WTC11 (cell line): ENCODE measurements around the gene IPO13. TPM values are rescaled to one million over a fixed set of nuclear protein-coding genes. Genes with fewer than 3 reads are reported as not detected.
A peak's percentile ranks its signal among the peaks of the same experiment; 100 is the strongest.

Experiments used
- ATAC-seq: fragments of 200-7000 bp; cut with Tn5 transposase; 2 replicates; pipeline ENCODE4 v1.10.0; 2021; ENCODE audit warnings: mild to moderate bottlenecking, moderate library complexity
- CTCF ChIA-PET: fragments of 300-600 bp; sonication (Branson Sonifier 250); formaldehyde crosslinking; loops from one replicate; lab custom pipeline; 2021; ENCODE audit warnings: antibody characterized with exemption; lab: Charles Lee
- POLR2A ChIA-PET: fragments of 350-600 bp; sonication (Branson Sonifier 250); formaldehyde crosslinking; loops from one replicate; lab custom pipeline; 2021; ENCODE audit warnings: antibody characterized with exemption; lab: Charles Lee
- DNase-seq: peaks from one replicate; pipeline ENCODE4 v3.0.0; 2021; ENCODE audit warnings: low spot score
- H3K27ac Mint-ChIP-seq: 2 replicates; pipeline ENCODE4 v1.8.0; 2021; ENCODE audit warnings: mixed read lengths
- H3K27me3 Mint-ChIP-seq: 2 replicates; pipeline ENCODE4 v1.8.0; 2021; ENCODE audit warnings: low read depth, mild to moderate bottlenecking, moderate library complexity, mixed read lengths
- H3K36me3 Mint-ChIP-seq: 2 replicates; pipeline ENCODE4 v1.8.0; 2021; ENCODE audit warnings: mixed read lengths
- H3K4me1 Mint-ChIP-seq: 2 replicates; pipeline ENCODE4 v1.8.0; 2022; ENCODE audit warnings: mixed read lengths
- H3K4me3 Mint-ChIP-seq: 2 replicates; pipeline ENCODE4 v1.8.0; 2021; ENCODE audit warnings: mild to moderate bottlenecking, moderate library complexity, mixed read lengths
- H3K9me3 Mint-ChIP-seq: 2 replicates; pipeline ENCODE4 v1.8.0; 2021; ENCODE audit warnings: mixed read lengths
- ARID4B ChIP-seq: sonication (generic); formaldehyde crosslinking; IDR thresholded peaks from 2 replicates; pipeline ENCODE4 v1.8.0; 2023; ENCODE audit warnings: missing genetic modification reagents, mild to moderate bottlenecking, borderline replicate concordance
- ATF3 ChIP-seq: sonication (generic); formaldehyde crosslinking; conservative IDR thresholded peaks from 2 replicates; pipeline ENCODE4 v1.8.1; 2022; ENCODE audit warnings: mild to moderate bottlenecking, missing genetic modification reagents
- CREB1 ChIP-seq: sonication (generic); formaldehyde crosslinking; IDR thresholded peaks from 2 replicates; pipeline ENCODE4 v1.8.0; 2023; ENCODE audit warnings: mild to moderate bottlenecking, missing genetic modification reagents
- ELF4 ChIP-seq: sonication (generic); formaldehyde crosslinking; IDR thresholded peaks from 2 replicates; pipeline ENCODE4 v1.8.1; 2022; ENCODE audit warnings: low read depth, mild to moderate bottlenecking, moderate library complexity, missing genetic modification reagents
- FOXP1 ChIP-seq: sonication (generic); formaldehyde crosslinking; IDR thresholded peaks from 2 replicates; pipeline ENCODE4 v1.8.0; 2022; ENCODE audit warnings: missing genetic modification reagents, mild to moderate bottlenecking, moderate library complexity, borderline replicate concordance
- FOXP4 ChIP-seq: sonication (generic); formaldehyde crosslinking; IDR thresholded peaks from 2 replicates; pipeline ENCODE4 v1.8.0; 2022; ENCODE audit warnings: mild to moderate bottlenecking, missing genetic modification reagents
- MYBL2 ChIP-seq: sonication (generic); formaldehyde crosslinking; IDR thresholded peaks from 2 replicates; pipeline ENCODE4 v1.8.1; 2023; ENCODE audit warnings: mild to moderate bottlenecking, moderate library complexity, missing genetic modification reagents
- OVOL2 ChIP-seq: fragments of 250-450 bp; sonication (Bioruptor Pico); IDR thresholded peaks from 2 replicates; pipeline ENCODE4 v1.9.0; 2021; ENCODE audit warnings: mild to moderate bottlenecking, borderline replicate concordance
- PRDM15 ChIP-seq: sonication (generic); formaldehyde crosslinking; IDR thresholded peaks from 2 replicates; pipeline ENCODE4 v1.8.0; 2022; ENCODE audit warnings: missing genetic modification reagents
- PRRX2 ChIP-seq: fragments of 250-450 bp; sonication (Bioruptor Pico); IDR thresholded peaks from 2 replicates; pipeline ENCODE4 v1.8.0; 2021; ENCODE audit warnings: mild to moderate bottlenecking
- RELA ChIP-seq: sonication (generic); formaldehyde crosslinking; IDR thresholded peaks from 2 replicates; pipeline ENCODE4 v1.8.1; 2022; ENCODE audit warnings: missing genetic modification reagents, mild to moderate bottlenecking, borderline replicate concordance
- STAT6 ChIP-seq: sonication (generic); formaldehyde crosslinking; conservative IDR thresholded peaks from 2 replicates; pipeline ENCODE4 v1.8.1; 2023; ENCODE audit warnings: mild to moderate bottlenecking, low read depth, missing genetic modification reagents, moderate library complexity
- ZBTB21 ChIP-seq: sonication (generic); formaldehyde crosslinking; IDR thresholded peaks from 2 replicates; pipeline ENCODE4 v1.8.1; 2023; ENCODE audit warnings: mild to moderate bottlenecking, missing genetic modification reagents, borderline replicate concordance
- ZMAT4 ChIP-seq: fragments of 250-450 bp; sonication (Bioruptor Pico); IDR thresholded peaks from 2 replicates; pipeline ENCODE4 v1.9.0; 2021; ENCODE audit warnings: mild to moderate bottlenecking
- ZNF121 ChIP-seq: sonication (generic); formaldehyde crosslinking; IDR thresholded peaks from 2 replicates; pipeline ENCODE4 v1.8.0; 2023; ENCODE audit warnings: missing genetic modification reagents
- ZNF219 ChIP-seq: sonication (generic); formaldehyde crosslinking; IDR thresholded peaks from 2 replicates; pipeline ENCODE4 v1.8.0; 2023; ENCODE audit warnings: missing genetic modification reagents, mild to moderate bottlenecking, borderline replicate concordance
- ZNF232 ChIP-seq: sonication (generic); formaldehyde crosslinking; IDR thresholded peaks from 2 replicates; pipeline ENCODE4 v1.8.0; 2022; ENCODE audit warnings: mild to moderate bottlenecking, missing genetic modification reagents
- ZNF263 ChIP-seq: sonication (generic); formaldehyde crosslinking; IDR thresholded peaks from 2 replicates; pipeline ENCODE4 v1.8.1; 2022; ENCODE audit warnings: low read depth, mild to moderate bottlenecking, moderate library complexity, missing genetic modification reagents
- ZNF317 ChIP-seq: sonication (generic); formaldehyde crosslinking; IDR thresholded peaks from 2 replicates; pipeline ENCODE4 v1.8.1; 2023; ENCODE audit warnings: low read depth, mild to moderate bottlenecking, moderate library complexity, missing genetic modification reagents, borderline replicate concordance
- ZNF425 ChIP-seq: fragments of 250-450 bp; sonication (Bioruptor Pico); conservative IDR thresholded peaks from 2 replicates; pipeline ENCODE4 v1.9.0; 2021; ENCODE audit warnings: mild to moderate bottlenecking
- total RNA-seq: library from RNA; stranded (reverse); gene quantifications from 3 replicates; pipeline ENCODE4 v1.2.3, GENCODE V29; 2021

The IPO13 gene
- total RNA-seq, 1 experiment from 2014 or later = 24.2 TPM

GRCh38 chr1:43978551-43979260 is 32.0 kb downstream of the IPO13 start, which contains the start of gene B4GALT2 (continued):
- no peak for TF ChIP-seq FOXP4 (CRISPR knock-in tag)
- TF ChIP-seq ZNF121 (CRISPR knock-in tag) = no peak
- TF ChIP-seq ELF4 (CRISPR knock-in tag) = no peak
- TF ChIP-seq PRDM15 (CRISPR knock-in tag) = no peak
- peak; percentile 44; the same call in 1 of the 2 replicates for TF ChIP-seq ARID4B (CRISPR knock-in tag)

GRCh38 chr1:43979261-43979527 is 32.4 kb downstream of the IPO13 start:
- no peak for ATAC-seq
- no peak for TF ChIP-seq RELA (CRISPR knock-in tag)
- no peak for TF ChIP-seq ATF3 (CRISPR knock-in tag)
- no peak for TF ChIP-seq MYBL2 (CRISPR knock-in tag)
- no peak for TF ChIP-seq CREB1 (CRISPR knock-in tag)
- TF ChIP-seq ZBTB21 (CRISPR knock-in tag) = no peak
- TF ChIP-seq ZNF263 (CRISPR knock-in tag) = no peak
- TF ChIP-seq ZNF232 (CRISPR knock-in tag) = no peak
- no peak for TF ChIP-seq STAT6 (CRISPR knock-in tag)
- no peak for TF ChIP-seq FOXP1 (CRISPR knock-in tag)
- no peak for TF ChIP-seq ZNF317 (CRISPR knock-in tag)
- TF ChIP-seq ZNF425 (CRISPR knock-in tag) = no peak
- TF ChIP-seq ZMAT4 (CRISPR knock-in tag) = no peak
- TF ChIP-seq OVOL2 (CRISPR knock-in tag) = no peak
- no peak for TF ChIP-seq ZNF219 (CRISPR knock-in tag)
- TF ChIP-seq PRRX2 = no peak

More at GRCh38 chr1:43979261-43979527, 32.4 kb downstream of the IPO13 start:
- Mint-ChIP-seq H3K36me3 (peaks cover 25% of the 10 kb centered on the region), H3K4me1 (peaks cover 31% of the 10 kb centered on the region), H3K27me3 (no peaks in the 10 kb centered on the region; the same call in 1 of the 2 replicates), H3K27ac (no peak overlapping the region), H3K9me3 (no peaks in the 10 kb centered on the region), H3K4me3 (no peak overlapping the region)
- ChIA-PET CTCF (interaction anchor here (1.1 kb wide), 1 partner anchor 13 kb away, joined by 4 read pairs; no protein-coding TSS in a partner anchor), POLR2A (no interaction called here)
- DNase-seq = no peak
